ENCODE results near the gene CPEB2. TPM values are rescaled to one million over a fixed set of nuclear protein-coding genes. Genes with fewer than 3 reads are reported as not detected.

The CPEB2 gene
- total and polyA plus RNA-seq, 2 of the 8 experiments (the other 6 are each of a cell fraction or from before 2014, with no cell fraction given), result 0.39 to 1.9 TPM

DNA sequence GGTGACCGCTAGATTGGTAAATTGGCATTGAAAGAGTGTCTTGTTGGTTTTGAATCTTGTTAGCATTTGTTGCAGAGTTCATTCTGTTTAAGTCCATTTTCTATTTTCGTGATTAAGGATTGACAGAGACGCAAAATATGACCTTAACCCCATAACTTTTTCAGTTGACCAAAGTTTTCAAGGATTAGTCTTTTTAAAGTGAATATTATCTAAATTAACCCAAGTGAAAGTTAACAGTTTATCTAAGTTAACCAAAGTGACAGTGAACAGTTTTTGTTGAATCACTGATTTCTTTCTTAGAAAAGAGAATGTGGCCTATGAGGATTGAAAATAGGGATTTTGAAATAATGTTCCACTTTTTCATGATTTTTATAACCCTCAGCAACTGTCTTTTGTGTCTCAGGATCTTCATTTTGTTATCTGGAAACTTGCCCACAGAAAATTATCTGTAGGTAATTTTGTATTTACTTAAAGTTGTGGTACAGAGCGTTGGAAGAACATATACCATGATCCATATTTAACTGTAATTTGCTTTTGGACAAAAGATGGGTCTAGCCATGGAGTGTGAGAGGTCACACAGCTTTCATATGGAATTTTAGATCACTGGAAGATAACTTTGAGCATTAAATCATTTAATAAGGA, 3.3 kb downstream of the CPEB2 start (continued):
- TF ChIP-seq MAX (IDR thresholded peaks at IDR 0.05), result no peak
- TF ChIP-seq, protein P1, sequence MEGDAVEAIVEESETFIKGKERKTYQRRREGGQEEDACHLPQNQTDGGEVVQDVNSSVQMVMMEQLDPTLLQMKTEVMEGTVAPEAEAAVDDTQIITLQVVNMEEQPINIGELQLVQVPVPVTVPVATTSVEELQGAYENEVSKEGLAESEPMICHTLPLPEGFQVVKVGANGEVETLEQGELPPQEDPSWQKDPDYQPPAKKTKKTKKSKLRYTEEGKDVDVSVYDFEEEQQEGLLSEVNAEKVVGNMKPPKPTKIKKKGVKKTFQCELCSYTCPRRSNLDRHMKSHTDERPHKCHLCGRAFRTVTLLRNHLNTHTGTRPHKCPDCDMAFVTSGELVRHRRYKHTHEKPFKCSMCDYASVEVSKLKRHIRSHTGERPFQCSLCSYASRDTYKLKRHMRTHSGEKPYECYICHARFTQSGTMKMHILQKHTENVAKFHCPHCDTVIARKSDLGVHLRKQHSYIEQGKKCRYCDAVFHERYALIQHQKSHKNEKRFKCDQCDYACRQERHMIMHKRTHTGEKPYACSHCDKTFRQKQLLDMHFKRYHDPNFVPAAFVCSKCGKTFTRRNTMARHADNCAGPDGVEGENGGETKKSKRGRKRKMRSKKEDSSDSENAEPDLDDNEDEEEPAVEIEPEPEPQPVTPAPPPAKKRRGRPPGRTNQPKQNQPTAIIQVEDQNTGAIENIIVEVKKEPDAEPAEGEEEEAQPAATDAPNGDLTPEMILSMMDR (IDR thresholded peaks at IDR 0.05; ENCODE audit: control extremely low read depth in 1 of 3, insufficient read depth in 1 of 3, low read depth in 1 of 3, low read length in 3 of 3), result no peak
- TF ChIP-seq GTF2F1 (IDR thresholded peaks at IDR 0.05; ENCODE audit: borderline replicate concordance, low read depth, low read length), result no peak
- TF ChIP-seq TAF7 (optimal IDR thresholded peaks at IDR 0.05; ENCODE audit: borderline replicate concordance, low read depth, low read length), result no peak
- no peak for TF ChIP-seq JUND (IDR thresholded peaks at IDR 0.05; ENCODE audit: low read length)
- TF ChIP-seq CTBP2 (IDR thresholded peaks at IDR 0.05; ENCODE audit: borderline replicate concordance, insufficient read depth, insufficient read length, low read length), result no peak

All from H1 (cell line).